GM18870 (cell line): ENCODE results near the gene SET.

Experiments used
- ATAC-seq: cut with Tn5 transposase; IDR thresholded peaks from one replicate; pipeline ENCODE4 v1.9.1; 2021; ENCODE audit warnings: moderate library complexity; ENCODE audit not compliant: unreplicated experiment

Gene SET

DNA sequence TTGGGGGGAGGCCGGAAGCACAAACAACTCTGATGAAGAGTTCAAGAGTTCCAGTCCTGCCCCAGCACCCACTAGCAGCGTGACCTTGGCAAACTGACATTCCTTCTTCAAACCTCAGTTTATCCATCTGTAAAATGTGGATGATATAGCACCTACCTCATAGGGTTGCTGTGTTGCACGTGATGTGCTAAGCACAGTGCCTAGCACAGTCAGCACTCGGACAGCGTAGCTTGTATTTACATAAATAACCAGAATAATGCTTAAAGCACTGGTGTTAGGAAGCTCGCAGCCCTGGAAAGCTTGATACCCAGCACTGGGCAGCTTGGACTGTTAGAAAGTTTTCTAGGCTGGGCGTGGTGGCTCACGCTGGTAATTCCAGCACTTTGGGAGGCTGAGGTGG is 18.4 kb downstream of the SET start:
- no peak for ATAC-seq

DNA sequence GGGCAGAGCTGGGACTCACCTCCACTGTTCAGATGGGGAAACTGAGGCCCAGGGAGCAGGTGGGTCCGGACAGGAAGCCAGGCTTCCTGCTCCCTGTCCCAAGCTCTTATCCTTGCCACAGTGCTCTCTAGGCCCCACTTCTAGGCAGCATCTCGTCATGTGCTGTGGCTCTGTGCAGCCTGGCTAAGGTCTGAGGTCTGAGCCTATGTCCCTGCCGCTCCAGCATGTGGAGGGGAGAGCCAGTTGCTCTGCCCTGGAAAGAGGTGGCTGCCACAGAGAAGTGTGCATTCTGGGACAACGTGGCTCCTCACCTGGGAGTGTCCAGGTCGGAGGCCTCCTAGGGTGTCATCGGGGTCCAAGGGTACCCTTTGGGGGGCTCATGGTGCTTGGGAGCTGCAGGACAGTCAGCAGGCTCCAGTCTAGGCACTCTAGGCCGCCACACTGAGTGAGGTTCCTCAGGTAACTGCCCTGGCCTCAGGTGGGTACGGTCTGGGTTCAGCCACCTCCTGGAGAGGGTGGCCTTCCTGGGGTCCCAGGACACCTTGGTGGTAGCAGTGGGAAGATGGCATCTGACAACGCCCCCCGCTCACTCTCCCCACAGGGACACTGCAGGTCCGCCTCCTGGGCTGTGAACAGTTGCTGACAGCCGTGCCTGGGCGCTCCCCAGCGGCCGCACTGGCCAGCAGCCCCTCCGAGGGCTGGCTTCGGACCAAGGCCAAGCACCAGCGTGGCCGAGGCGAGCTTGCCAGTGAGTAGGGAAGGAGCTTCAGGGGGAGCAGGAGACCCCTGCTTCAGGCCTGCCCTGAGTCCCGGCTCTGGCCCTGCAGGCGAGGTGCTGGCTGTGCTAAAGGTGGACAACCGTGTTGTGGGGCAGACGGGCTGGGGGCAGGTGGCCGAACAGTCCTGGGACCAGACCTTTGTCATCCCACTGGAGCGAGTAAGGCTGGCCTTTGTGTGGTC is 23.7 kb downstream of the SET start:
- ATAC-seq = no peak

GRCh38 chr9:128713411-128713780 is 24.4 kb downstream of the SET start:
- no peak for ATAC-seq

DNA sequence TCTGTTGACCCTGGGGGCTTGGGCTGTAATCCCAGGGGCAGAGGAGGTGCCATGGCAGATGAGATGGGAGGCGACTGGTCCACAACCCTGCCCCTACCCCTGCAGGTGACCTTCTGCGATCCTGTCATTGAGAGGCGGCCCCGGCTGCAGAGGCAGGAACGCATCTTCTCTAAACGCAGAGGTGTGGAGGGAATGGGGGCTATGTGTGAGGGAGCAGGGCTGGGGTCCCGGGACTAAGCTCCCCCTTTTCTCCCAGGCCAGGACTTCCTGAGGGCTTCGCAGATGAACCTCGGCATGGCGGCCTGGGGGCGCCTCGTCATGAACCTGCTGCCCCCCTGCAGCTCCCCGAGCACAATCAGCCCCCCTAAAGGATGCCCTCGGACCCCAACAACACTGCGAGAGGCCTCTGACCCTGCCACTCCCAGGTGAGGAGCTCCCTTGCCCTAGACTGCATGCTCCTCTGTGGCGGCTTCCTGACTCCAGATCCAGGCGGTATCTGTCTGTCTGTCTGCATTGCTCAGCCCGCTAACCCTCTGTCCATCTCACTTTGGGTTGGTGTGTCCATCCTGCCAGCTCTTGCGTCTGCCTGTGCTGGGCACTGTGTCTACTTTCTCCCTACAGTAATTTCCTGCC is 25.0 kb downstream of the SET start:
- no peak for ATAC-seq

DNA sequence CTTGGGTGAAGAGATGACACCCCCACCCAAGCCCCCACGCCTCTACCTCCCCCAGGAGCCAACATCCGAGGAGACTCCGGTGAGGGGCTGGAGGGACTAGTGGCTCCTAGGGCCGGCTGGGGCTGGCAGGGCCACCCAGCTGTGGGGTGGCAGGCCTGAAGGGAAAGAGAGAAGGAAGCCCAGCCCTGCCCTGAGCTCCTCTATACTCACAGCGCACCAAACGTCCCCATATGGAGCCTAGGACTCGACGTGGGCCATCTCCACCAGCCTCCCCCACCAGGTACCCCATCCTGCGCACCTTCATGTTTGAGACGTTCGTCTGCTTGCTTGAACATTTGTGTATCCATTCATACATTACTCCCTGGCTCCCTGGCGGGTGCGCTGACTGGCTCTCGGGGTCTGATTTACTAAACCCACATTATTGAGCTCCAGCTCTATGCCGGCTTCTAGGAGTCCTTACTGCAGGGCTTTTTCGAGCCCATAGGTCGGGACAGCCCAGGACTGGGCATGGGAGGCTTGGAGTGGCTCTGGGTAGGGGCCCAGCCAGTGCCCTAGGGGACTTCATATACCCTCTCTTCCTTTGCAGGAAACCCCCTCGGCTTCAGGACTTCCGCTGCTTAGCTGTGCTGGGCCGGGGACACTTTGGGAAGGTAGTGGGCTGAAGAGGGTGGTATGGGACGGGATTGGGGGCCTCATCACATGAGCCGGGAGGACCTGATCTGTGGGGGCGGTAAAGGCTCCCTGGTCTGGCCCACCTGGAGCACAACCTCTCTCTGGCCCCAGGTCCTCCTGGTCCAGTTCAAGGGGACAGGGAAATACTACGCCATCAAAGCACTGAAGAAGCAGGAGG is 25.8 kb downstream of the SET start:
- no peak for ATAC-seq

- ATAC-seq = no peak
Measured at GRCh38 chr9:128715436-128715750, 26.4 kb downstream of the SET start.

DNA sequence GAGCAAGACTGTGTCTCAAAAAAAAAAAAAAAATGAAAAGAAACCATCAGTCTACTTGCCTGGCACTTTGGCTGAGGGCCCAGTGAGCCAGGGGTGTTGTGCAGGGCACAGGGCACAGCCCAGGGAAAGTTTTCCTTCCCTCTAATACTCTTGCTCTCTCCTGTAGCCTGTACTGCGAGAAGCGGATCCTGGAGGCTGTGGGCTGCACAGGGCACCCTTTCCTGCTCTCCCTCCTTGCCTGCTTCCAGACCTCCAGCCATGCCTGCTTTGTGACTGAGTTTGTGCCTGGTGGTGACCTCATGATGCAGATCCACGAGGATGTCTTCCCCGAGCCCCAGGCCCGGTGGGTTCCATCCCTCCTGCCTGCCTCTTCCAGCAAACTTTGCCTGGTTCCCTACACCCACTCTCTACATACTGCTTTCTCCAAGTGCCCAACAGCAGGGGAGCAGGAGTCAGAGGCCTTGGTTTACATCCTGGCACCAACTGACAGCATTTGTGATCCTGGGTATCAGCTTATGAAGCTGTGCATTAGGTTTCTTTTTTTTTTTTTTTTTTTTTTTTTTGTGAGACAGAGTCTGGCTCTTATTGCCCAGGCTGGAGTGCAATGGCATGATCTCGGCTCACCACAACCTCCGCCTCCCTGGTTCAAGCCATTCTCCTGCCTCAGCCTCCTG is 27.7 kb downstream of the SET start:
- no peak for ATAC-seq

- ATAC-seq = no peak
Measured at GRCh38 chr9:128718047-128718446, 29.0 kb downstream of the SET start.

- ATAC-seq = no peak
Measured at GRCh38 chr9:128718475-128718874, 29.5 kb downstream of the SET start.

DNA sequence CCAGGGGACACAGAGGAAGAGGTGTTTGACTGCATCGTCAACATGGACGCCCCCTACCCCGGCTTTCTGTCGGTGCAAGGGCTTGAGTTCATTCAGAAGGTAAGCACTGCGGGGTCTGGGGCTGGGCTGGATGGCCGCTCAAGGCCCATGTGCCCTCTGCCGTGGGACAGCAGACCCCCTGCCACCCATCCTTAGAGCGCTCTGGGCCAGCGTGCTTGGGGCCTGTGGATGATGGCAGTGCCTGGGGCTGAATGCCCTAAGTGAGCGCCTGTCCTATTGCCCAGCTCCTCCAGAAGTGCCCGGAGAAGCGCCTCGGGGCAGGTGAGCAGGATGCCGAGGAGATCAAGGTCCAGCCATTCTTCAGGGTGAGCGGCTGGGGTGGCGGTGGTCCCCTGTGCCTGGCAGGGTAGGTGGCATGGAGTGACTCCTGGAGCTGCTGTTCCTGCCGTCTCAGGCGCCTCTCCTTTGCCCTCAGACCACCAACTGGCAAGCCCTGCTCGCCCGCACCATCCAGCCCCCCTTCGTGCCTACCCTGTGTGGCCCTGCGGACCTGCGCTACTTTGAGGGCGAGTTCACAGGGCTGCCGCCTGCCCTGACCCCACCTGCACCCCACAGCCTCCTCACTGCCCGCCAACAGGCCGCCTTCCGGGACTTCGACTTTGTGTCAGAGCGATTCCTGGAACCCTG is 31.0 kb downstream of the SET start:
- no peak for ATAC-seq

- no peak for ATAC-seq
Measured at GRCh38 chr9:128720841-128721486, 31.9 kb downstream of the SET start.

DNA sequence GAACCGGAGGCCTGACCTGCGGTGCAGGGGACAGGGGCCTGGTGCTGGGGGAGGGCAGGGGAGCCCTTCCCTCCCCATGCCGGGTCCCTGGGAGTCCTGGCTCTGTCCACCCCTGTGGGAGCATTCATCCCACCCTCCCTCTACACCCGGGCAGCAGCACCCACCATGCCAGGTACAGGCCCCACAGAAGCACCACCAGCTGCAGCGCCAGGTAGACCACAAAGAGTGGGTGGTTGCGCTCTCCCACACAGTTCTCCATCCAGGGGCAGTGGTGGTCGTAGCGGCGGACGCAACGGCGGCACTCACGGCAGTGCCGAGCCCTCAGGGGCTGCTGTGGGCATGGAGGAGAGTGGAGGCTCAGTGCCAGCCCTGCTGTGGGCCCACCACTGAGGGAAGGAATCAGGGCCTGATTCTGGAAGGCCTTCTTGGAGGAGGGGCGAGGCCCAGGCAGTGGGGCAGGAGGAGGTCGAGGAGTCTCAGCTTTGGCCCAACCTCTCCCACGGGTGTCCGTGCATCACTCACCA is 32.5 kb downstream of the SET start:
- no peak for ATAC-seq

DNA sequence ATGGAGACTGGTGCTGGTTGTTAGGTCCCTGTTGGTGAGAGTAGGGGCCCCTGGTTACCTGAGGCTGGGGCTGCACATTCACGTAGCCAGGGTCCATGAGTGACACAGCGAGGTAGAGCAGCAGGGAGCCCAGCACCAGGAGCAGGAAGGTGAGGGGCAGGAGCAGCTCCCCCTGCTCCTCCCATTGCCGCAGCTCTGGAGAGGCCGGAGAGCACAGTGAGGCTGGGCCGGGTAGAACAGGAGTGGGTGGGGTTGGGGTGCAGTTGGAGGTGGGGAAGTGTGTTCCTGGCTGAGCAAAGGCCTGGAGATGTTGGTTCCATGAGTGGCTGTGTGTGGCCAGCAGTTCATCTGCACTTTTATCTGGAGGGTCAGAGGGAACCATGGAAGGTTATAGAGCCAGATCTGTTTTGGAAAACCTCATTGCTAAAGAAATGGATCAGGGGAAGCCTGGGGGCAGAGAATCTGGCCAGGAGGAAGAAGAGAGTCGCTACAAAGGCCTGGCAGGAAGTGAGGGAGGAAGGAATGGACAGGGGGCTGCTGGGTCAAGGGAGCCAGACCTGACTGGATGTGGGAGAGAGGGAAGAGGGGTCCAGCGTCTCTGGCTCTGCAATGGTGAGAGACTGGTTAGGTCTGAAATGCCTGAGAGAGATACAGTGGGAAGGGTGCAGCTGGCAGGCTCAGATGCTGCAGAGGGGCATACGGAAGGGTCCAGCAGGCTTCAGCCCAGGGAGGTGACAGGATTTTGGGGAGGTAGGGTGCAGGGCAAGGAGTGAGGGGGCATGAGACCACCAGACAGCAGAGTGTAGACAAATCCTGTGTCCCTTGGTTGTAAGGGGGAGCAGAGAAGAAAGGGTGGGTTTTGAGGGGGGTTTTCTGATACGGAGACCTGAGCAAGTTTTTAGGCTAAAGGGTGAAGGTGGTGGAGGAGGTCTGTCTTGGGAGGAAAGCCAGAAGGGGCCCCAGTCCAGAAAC is 33.6 kb downstream of the SET start:
- no peak for ATAC-seq

- no peak for ATAC-seq
Measured at GRCh38 chr9:128723352-128723865, 34.4 kb downstream of the SET start.

- peak; percentile 78 for ATAC-seq
Measured at GRCh38 chr9:128723866-128724743, 35.1 kb downstream of the SET start, which contains the start of gene ZDHHC12. Gene ZDHHC12, minus strand, starts transcription at chr9:128724127. Its CDS starts 34 bp downstream, at chr9:128724093.

DNA sequence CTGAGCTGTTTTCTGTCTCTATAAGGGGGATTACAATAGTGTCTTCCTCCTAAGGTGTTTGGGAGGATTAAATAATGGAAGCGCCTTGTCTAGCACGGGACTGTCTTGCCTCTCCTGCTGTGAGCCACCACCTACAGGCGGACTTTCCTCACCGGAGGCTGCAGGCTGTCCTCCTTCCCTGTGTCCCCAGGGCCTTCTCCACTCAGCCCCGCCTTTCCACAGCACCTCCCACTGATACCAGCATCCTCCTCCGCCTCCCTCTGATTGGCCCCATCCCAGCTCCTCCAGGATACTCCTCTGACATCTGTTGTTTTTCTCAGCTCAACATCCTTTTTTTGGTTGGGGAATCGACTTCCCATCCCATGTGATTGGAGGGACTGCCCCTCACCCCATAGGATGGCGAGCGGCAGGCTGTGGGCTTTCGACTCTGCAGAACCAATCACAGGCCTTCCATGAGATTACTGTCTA is 35.8 kb downstream of the SET start:
- peak; percentile 5 for ATAC-seq

DNA sequence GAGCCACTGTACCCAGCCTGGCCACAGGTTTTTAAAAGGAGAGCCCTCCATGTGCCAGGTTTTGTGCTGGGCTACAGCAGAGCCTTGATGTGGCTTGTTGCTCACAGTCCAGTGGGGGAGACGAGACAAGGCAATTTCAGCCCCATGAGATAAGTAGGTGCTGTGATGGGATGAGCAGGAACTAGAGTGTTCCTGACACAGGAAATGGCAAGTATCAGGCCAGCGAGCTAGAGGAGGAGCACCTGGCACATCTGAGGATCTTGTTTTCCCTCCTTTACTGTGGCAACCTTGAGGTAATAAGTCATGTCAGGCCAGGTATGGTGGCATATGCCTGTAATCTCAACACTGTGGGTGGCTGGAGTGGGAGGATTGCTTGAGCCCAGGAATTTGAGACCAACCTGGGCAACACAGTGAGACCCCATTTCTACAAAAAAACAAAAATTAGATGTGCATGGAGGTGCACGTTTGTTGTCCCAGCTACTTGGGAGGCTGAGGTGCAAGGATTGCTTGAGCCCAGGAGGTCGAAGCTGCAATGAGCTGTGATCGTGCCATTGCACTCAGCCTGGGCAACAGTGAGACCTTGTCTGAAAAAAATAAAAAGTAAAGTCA is 38.7 kb downstream of the SET start:
- ATAC-seq = no peak
